Uterus (tissue), 4 donors: Measurements from ENCODE around the gene BHLHA15. TPM values are rescaled to one million over a fixed set of nuclear protein-coding genes. Genes with fewer than 3 reads are reported as not detected.

ENCODE experiments used
- DNase-seq, 2 donors: peaks; one replicate each; pipeline ENCODE4 v3.0.0-alpha.2; 2019 to 2020
- H3K27ac ChIP-seq, 2 donors: fragments of 200-600 bp; sonication (generic); 1 replicate in 1 of 2; 2 replicates in 1 of 2; pipeline ENCODE4 v1.5.1; 2016 to 2018
- H3K27me3 ChIP-seq, 2 donors: fragments of 200-600 bp; sonication (generic); one replicate each; pipeline ENCODE4 v1.5.1; 2018 to 2019; ENCODE audit warnings: control low read depth in 1 of 2
- H3K36me3 ChIP-seq, 2 donors: fragments of 200-600 bp; sonication (generic); one replicate each; pipeline ENCODE4 v1.5.1; 2019; ENCODE audit warnings: control low read depth in 1 of 2
- H3K4me1 ChIP-seq, 2 donors: fragments of 200-600 bp; sonication (generic); one replicate each; pipeline ENCODE4 v1.5.1; 2018 to 2019; ENCODE audit warnings: control low read depth in 1 of 2
- H3K4me3 ChIP-seq, 2 donors: fragments of 200-600 bp; sonication (generic); 1 replicate in 1 of 2; 2 replicates in 1 of 2; pipeline ENCODE4 v1.5.1; 2018 to 2019; ENCODE audit warnings: mild to moderate bottlenecking in 1 of 2
- H3K9me3 ChIP-seq, 2 donors: fragments of 200-600 bp; sonication (generic); one replicate each; pipeline ENCODE4 v1.5.1; 2019; ENCODE audit warnings: control low read depth in 1 of 2
- POLR2A ChIP-seq, 2 donors: fragments of 450-650 bp; IDR thresholded peaks; one replicate each; pipeline ENCODE4 v1.6.1; 2016; ENCODE audit warnings: antibody characterized with exemption in 2 of 2, mild to moderate bottlenecking in 1 of 2, moderate library complexity in 1 of 2
- intact Hi-C: fragments of 100-400 bp; cut with DNase I; formaldehyde crosslinking; loops from one replicate; pipeline ENCODE4 v1.15.1; 2023; ENCODE audit warnings: low total_unique reads
- total RNA-seq, 4 donors: library from RNA; depleted of rRNA in 3 of 4; stranded (reverse); fragments of >200 nt in 3 of 4; gene quantifications; one replicate each; pipeline versions ENCODE4 v1.1.0 to v1.2.4, GENCODE V29; 2014 to 2023
- TF ChIP-seq, protein P1 (sequence below), 4 experiments: fragments of 200-600 bp in 2 of 4; fragments of 450-650 bp in 2 of 4; sonication (generic) in 2 of 4; IDR thresholded peaks; one replicate each; pipeline ENCODE4 v1.5.1; 2016 to 2019; ENCODE audit warnings: antibody characterized with exemption in 4 of 4, mild to moderate bottlenecking in 2 of 4, moderate library complexity in 1 of 4
- donor health status: DM: yes; HTN: yes; CAD: no.

BHLHA15 gene
- total RNA-seq, 4 donors from 2014 or later, result 0.41 to 1.6 TPM; not detected in 2

DNA sequence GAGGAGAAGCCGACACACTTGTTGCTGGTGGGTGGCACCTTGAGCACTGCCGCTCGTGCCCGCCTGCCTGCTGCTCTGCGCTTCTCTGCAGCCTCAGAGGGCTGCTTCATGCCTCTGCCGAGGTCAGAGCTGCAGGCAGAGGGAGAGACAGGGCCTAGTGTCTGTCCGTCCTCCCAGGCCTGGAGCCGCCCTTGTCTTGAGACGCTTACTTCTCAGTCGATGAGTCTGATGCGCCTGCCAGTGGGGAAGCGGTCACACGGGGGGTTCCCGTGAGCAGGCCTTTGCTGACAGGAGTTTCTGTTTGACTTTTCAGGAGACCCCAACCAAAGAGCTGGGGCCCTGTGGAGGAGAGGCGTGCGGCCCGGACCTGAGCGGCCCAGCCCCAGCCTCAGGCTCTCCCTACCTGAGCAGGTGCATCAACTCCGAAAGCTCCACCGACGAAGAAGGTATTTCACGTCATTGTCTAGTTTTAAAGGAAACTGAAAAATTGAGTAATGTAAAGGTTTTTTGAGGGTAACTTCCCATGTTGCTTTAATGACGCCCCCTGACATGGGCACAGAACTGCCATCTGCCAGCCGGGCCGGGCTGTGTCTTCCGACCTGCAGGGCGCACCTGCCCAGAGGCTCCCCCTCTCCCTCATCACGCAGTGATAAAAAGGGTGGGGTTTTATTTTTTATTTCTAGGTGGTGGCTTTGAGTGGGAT, 7.8 kb upstream of the BHLHA15 start:
- DNase-seq, result no peak
- no peaks in the 10 kb centered on the region for H3K36me3 ChIP-seq
- TF ChIP-seq, protein P1, sequence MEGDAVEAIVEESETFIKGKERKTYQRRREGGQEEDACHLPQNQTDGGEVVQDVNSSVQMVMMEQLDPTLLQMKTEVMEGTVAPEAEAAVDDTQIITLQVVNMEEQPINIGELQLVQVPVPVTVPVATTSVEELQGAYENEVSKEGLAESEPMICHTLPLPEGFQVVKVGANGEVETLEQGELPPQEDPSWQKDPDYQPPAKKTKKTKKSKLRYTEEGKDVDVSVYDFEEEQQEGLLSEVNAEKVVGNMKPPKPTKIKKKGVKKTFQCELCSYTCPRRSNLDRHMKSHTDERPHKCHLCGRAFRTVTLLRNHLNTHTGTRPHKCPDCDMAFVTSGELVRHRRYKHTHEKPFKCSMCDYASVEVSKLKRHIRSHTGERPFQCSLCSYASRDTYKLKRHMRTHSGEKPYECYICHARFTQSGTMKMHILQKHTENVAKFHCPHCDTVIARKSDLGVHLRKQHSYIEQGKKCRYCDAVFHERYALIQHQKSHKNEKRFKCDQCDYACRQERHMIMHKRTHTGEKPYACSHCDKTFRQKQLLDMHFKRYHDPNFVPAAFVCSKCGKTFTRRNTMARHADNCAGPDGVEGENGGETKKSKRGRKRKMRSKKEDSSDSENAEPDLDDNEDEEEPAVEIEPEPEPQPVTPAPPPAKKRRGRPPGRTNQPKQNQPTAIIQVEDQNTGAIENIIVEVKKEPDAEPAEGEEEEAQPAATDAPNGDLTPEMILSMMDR (IDR thresholded peaks at IDR 0.05), result no peak
- no peak for TF ChIP-seq POLR2A (IDR thresholded peaks at IDR 0.05)
- H3K4me3 ChIP-seq, result no peak overlapping the region
- intact Hi-C loops, result no loop called here
- H3K27me3 ChIP-seq, result no peaks in the 10 kb centered on the region
- H3K9me3 ChIP-seq, result peaks cover 0 to 3% of the 10 kb centered on the region in 2 donors
- no peak overlapping the region for H3K27ac ChIP-seq
- no peaks in the 10 kb centered on the region for H3K4me1 ChIP-seq

DNA sequence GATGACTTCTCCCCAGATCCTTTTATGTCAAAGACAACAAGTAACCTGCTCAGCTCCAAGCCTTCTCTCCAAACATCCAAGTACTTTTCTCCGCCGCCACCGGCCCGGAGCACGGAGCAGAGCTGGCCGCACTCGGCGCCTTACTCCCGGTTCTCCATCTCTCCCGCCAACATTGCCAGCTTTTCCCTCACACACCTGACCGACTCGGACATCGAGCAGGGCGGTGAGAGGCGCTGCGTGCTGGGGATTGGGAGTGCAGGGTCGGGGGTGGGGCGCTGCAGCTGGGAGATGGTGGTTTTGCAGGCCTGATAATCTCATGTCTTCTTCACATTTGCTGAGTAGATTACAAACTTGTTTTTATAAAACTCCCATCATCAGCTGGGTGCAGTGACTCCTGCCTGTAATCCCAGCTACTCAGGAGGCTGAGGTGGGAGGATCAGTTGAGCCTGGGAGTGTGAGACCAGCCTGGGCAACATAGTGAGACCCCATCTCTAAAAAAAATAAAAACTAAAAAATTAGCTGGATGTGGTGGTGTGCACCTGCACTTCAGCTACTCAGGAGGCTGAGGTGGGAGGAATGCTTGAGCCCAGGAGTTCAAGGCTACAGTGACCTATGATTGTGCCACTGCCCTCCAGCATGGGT, 7.2 kb upstream of the BHLHA15 start:
- Histone ChIP-seq H3K36me3 (no peaks in the 10 kb centered on the region), H3K4me3 (no peak overlapping the region), H3K27me3 (no peaks in the 10 kb centered on the region), H3K4me1 (no peaks in the 10 kb centered on the region), H3K9me3 (no peaks in the 10 kb centered on the region), H3K27ac (no peak overlapping the region)
- TF ChIP-seq, protein P1 (IDR thresholded peaks at IDR 0.05), result no peak
- no peak for TF ChIP-seq POLR2A (IDR thresholded peaks at IDR 0.05)
- DNase-seq, result no peak
- intact Hi-C loops, result no loop called here

DNA sequence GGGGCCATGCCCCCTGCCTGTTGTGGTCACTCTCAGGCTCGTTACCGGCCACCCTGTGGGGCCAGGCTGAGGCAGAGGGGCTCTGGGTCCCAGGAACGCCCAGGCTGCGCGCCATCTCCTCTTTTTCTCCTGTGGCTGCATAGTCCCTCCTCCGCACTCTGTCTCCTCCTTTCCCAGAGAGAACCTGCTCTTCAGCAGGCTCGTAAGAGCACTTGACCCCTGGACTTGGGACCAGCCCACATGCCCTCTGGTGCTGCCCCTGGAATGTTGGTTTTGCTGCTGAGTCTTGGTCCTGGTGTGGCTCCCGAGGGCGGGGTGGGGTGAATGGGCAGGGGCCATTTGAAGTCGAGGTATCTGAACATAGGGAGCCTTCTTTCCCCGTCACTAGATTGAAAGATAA, 6.6 kb upstream of the BHLHA15 start:
- no peaks in the 10 kb centered on the region for H3K9me3 ChIP-seq

DNA sequence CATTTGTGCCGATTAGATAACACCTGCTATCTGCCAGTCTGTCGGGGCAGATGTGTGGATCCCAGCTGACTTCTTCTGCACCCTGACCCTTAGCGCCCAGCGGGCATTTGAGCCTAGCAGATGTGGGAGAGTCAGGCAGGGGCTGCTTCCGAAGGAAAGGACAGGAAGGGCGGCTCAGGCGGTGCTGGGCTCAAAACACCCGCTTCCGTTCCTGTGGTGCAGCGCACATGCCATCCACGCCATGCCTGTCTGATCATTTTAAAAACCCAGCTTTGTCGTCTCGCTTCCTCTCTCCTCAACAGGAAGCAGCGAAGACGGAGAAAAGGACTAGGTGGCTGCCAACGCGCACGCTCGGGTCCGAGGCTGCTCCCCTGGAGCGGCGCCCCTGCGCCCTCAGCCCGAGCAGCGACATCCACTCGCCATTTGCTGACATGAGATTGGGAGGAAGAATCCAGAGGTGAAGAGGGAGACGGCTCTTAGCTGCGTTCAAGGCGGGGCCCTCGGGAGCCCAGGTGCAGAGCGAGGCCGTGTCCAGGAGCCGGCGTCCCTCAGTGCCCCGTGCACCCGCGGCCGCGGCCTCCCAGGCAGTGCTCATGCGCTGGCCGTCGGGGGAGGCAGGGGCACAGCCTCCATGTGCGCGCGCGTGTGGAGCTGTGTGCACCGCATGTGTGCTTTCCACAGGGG, 5.9 kb upstream of the BHLHA15 start:
- no peak for DNase-seq
- Histone ChIP-seq H3K4me1 (no peaks in the 10 kb centered on the region), H3K27ac (no peak overlapping the region), H3K9me3 (no peaks in the 10 kb centered on the region), H3K36me3 (no peaks in the 10 kb centered on the region), H3K27me3 (no peaks in the 10 kb centered on the region), H3K4me3 (no peak overlapping the region)
- intact Hi-C loops, result no loop called here
- TF ChIP-seq, protein P1 (IDR thresholded peaks at IDR 0.05), result no peak
- no peak for TF ChIP-seq POLR2A (IDR thresholded peaks at IDR 0.05)

More for the DNA sequence above, 6.6 kb upstream of the BHLHA15 start:
- intact Hi-C loops, result no loop called here
- Histone ChIP-seq H3K27ac (no peak overlapping the region), H3K36me3 (no peaks in the 10 kb centered on the region), H3K4me3 (no peak overlapping the region), H3K27me3 (no peaks in the 10 kb centered on the region), H3K4me1 (no peaks in the 10 kb centered on the region)
- TF ChIP-seq, protein P1 (IDR thresholded peaks at IDR 0.05), result no peak
- TF ChIP-seq POLR2A (IDR thresholded peaks at IDR 0.05), result no peak
- DNase-seq, result no peak
